ENCODE results near the gene OSBPL2.
A peak's percentile ranks its signal among the peaks of the same experiment; 100 is the strongest.

The OSBPL2 gene

GRCh38 chr20:62269871-62270270 is 31.6 kb downstream of the OSBPL2 start:
- Mint-ChIP-seq H3K27ac (no peak overlapping the region), H3K4me3 (no peak overlapping the region), H3K36me3 (peaks cover 5% of the 10 kb centered on the region), H3K27me3 (no peaks in the 10 kb centered on the region), H3K9me3 (no peaks in the 10 kb centered on the region), H3K4me1 (no peaks in the 10 kb centered on the region)

- Mint-ChIP-seq H3K4me3 (no peak overlapping the region), H3K9me3 (no peaks in the 10 kb centered on the region), H3K4me1 (no peaks in the 10 kb centered on the region), H3K27me3 (no peaks in the 10 kb centered on the region), H3K36me3 (peaks cover 1% of the 10 kb centered on the region), H3K27ac (no peak overlapping the region)
Measured at GRCh38 chr20:62272200-62272599, 33.9 kb downstream of the OSBPL2 start.

GRCh38 chr20:62273416-62273815 is 35.1 kb downstream of the OSBPL2 start:
- Mint-ChIP-seq H3K4me3 (no peak overlapping the region), H3K27ac (no peak overlapping the region), H3K27me3 (no peaks in the 10 kb centered on the region), H3K4me1 (no peaks in the 10 kb centered on the region), H3K36me3 (peaks cover 1% of the 10 kb centered on the region), H3K9me3 (no peaks in the 10 kb centered on the region)

GRCh38 chr20:62274332-62274950 is 36.1 kb downstream of the OSBPL2 start:
- Mint-ChIP-seq H3K36me3 (peaks cover 3% of the 10 kb centered on the region), H3K27me3 (no peaks in the 10 kb centered on the region), H3K4me3 (no peak overlapping the region), H3K4me1 (no peaks in the 10 kb centered on the region), H3K27ac (no peak overlapping the region), H3K9me3 (no peaks in the 10 kb centered on the region)

- Mint-ChIP-seq H3K27ac (no peak overlapping the region), H3K4me3 (no peak overlapping the region), H3K36me3 (peaks cover 3% of the 10 kb centered on the region), H3K4me1 (no peaks in the 10 kb centered on the region), H3K9me3 (no peaks in the 10 kb centered on the region), H3K27me3 (no peaks in the 10 kb centered on the region)
Measured at GRCh38 chr20:62275219-62275618, 36.9 kb downstream of the OSBPL2 start.

- Mint-ChIP-seq H3K27ac (no peak overlapping the region), H3K4me1 (no peaks in the 10 kb centered on the region), H3K9me3 (no peaks in the 10 kb centered on the region), H3K36me3 (peaks cover 3% of the 10 kb centered on the region), H3K27me3 (no peaks in the 10 kb centered on the region), H3K4me3 (no peak overlapping the region)
Measured at GRCh38 chr20:62276439-62276838, 38.1 kb downstream of the OSBPL2 start.

GRCh38 chr20:62277253-62277652 is 38.9 kb downstream of the OSBPL2 start:
- Mint-ChIP-seq H3K36me3 (peaks cover 3% of the 10 kb centered on the region), H3K27me3 (no peaks in the 10 kb centered on the region), H3K4me3 (no peak overlapping the region), H3K9me3 (no peaks in the 10 kb centered on the region), H3K27ac (peak overlapping the region; percentile 12), H3K4me1 (no peaks in the 10 kb centered on the region)

GRCh38 chr20:62280303-62280702 is 42.0 kb downstream of the OSBPL2 start:
- Mint-ChIP-seq H3K27ac (no peak overlapping the region), H3K9me3 (no peaks in the 10 kb centered on the region), H3K36me3 (peaks cover 2% of the 10 kb centered on the region), H3K27me3 (no peaks in the 10 kb centered on the region), H3K4me3 (no peak overlapping the region), H3K4me1 (no peaks in the 10 kb centered on the region)

GRCh38 chr20:62281161-62281933 is 43.0 kb downstream of the OSBPL2 start:
- Mint-ChIP-seq H3K4me1 (no peaks in the 10 kb centered on the region), H3K9me3 (no peaks in the 10 kb centered on the region), H3K36me3 (peaks cover 3% of the 10 kb centered on the region), H3K27ac (no peak overlapping the region), H3K27me3 (no peaks in the 10 kb centered on the region), H3K4me3 (no peak overlapping the region)

- Mint-ChIP-seq H3K27me3 (no peaks in the 10 kb centered on the region), H3K36me3 (peaks cover 3% of the 10 kb centered on the region), H3K27ac (no peak overlapping the region), H3K4me3 (no peak overlapping the region), H3K9me3 (no peaks in the 10 kb centered on the region), H3K4me1 (no peaks in the 10 kb centered on the region)
Measured at GRCh38 chr20:62282103-62282502, 43.8 kb downstream of the OSBPL2 start.

GRCh38 chr20:62282877-62283503 is 44.7 kb downstream of the OSBPL2 start:
- Mint-ChIP-seq H3K36me3 (peaks cover 3% of the 10 kb centered on the region), H3K4me1 (no peaks in the 10 kb centered on the region), H3K27ac (no peak overlapping the region), H3K9me3 (no peaks in the 10 kb centered on the region), H3K4me3 (no peak overlapping the region), H3K27me3 (no peaks in the 10 kb centered on the region)

GRCh38 chr20:62284448-62284847 is 46.1 kb downstream of the OSBPL2 start:
- Mint-ChIP-seq H3K27me3 (no peaks in the 10 kb centered on the region), H3K4me3 (no peak overlapping the region), H3K27ac (no peak overlapping the region), H3K36me3 (peaks cover 1% of the 10 kb centered on the region), H3K4me1 (no peaks in the 10 kb centered on the region), H3K9me3 (no peaks in the 10 kb centered on the region)

- Mint-ChIP-seq H3K4me3 (no peak overlapping the region), H3K4me1 (no peaks in the 10 kb centered on the region), H3K27ac (no peak overlapping the region), H3K9me3 (no peaks in the 10 kb centered on the region), H3K27me3 (no peaks in the 10 kb centered on the region), H3K36me3 (peaks cover 1% of the 10 kb centered on the region)
Measured at GRCh38 chr20:62285151-62285550, 46.8 kb downstream of the OSBPL2 start.

GRCh38 chr20:62285722-62286121 is 47.4 kb downstream of the OSBPL2 start:
- H3K36me3 Mint-ChIP-seq = peaks cover 1% of the 10 kb centered on the region
- H3K4me1 Mint-ChIP-seq = no peaks in the 10 kb centered on the region
- H3K4me3 Mint-ChIP-seq = no peak overlapping the region
- no peaks in the 10 kb centered on the region for H3K9me3 Mint-ChIP-seq
- no peak overlapping the region for H3K27ac Mint-ChIP-seq
- no peaks in the 10 kb centered on the region for H3K27me3 Mint-ChIP-seq

GRCh38 chr20:62286493-62287064 is 48.3 kb downstream of the OSBPL2 start:
- Mint-ChIP-seq H3K4me1 (no peaks in the 10 kb centered on the region), H3K4me3 (no peak overlapping the region), H3K27me3 (no peaks in the 10 kb centered on the region), H3K9me3 (no peaks in the 10 kb centered on the region), H3K36me3 (peaks cover 4% of the 10 kb centered on the region), H3K27ac (no peak overlapping the region)

GRCh38 chr20:62287129-62287528 is 48.8 kb downstream of the OSBPL2 start:
- no peaks in the 10 kb centered on the region for H3K27me3 Mint-ChIP-seq
- H3K27ac Mint-ChIP-seq = no peak overlapping the region
- no peaks in the 10 kb centered on the region for H3K9me3 Mint-ChIP-seq
- H3K4me3 Mint-ChIP-seq = no peak overlapping the region
- no peaks in the 10 kb centered on the region for H3K4me1 Mint-ChIP-seq
- H3K36me3 Mint-ChIP-seq = peaks cover 4% of the 10 kb centered on the region

All from activated naive CD4-positive, alpha-beta T cell treated with anti-CD3 and anti-CD28 coated beads, Interleukin-2, amount 50 U/mL, for 24 hours (primary cell).